Stimulated activated CD8-positive, alpha-beta memory T cell treated with anti-CD3 and anti-CD28 coated beads, Interleukin-12 subunit alpha, Interleukin-12 subunit beta, amount 100 ng/mL, for 4 hours (primary cell): Measurements from ENCODE around the gene BIN1.

Experiments used
- DNase-seq: peaks from one replicate; pipeline ENCODE4 v3.0.0-alpha.2; 2020; ENCODE audit warnings: low read depth

Gene BIN1

GRCh38 chr2:127106991-127107621, at the start of gene BIN1:
TSS of gene BIN1 (minus strand) at chr2:127107154. CDS start at chr2:127106943, 211 bp downstream.
- peak; percentile 53 for DNase-seq

DNA sequence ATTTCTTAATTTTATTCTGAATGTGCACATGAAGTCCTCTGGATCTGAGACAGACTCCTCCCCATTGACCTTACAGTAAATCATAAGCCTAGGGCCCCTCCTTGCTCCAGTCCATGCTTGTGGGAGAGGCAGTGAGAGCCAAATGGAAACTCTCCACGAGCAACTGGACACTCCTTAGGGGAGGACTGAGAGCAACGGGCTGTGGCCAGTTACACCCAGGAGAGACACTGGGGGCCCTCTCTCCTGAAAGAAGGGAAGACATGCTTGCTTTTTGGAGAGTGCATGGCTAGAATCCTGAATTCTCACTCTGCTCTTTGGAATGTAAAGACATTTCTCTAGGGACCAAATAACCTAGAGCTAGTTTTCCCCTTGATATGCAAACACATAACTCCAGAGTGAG, 49.0 kb upstream of the BIN1 start:
- DNase-seq: no peak

GRCh38 chr2:127155028-127155581, 48.2 kb upstream of the BIN1 start:
- no peak for DNase-seq

- no peak for DNase-seq
These were observed 47.4 kb upstream of the BIN1 start for GRCh38 chr2:127154396-127154795.

GRCh38 chr2:127153691-127154158, 46.8 kb upstream of the BIN1 start:
- no peak for DNase-seq

DNA sequence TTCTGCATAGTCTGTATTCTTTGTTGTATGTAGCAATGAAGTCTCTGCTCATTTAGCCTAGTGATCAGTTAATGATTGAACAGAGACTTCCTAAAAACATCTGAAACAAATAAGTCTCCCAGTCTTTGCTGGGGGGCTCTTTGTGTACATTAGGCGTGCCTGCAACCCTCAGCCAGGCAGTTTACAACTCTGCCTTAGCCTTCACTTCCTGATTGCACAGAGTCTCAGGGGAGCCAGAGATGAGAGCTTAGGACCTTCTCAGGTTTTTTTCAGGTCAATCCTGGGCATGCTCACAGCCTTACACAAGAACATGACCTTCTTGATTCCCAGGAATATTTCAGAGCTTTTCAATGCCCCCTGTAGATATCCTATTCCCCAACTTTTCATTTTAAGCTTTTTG, 44.0 kb upstream of the BIN1 start:
- DNase-seq: no peak

DNA sequence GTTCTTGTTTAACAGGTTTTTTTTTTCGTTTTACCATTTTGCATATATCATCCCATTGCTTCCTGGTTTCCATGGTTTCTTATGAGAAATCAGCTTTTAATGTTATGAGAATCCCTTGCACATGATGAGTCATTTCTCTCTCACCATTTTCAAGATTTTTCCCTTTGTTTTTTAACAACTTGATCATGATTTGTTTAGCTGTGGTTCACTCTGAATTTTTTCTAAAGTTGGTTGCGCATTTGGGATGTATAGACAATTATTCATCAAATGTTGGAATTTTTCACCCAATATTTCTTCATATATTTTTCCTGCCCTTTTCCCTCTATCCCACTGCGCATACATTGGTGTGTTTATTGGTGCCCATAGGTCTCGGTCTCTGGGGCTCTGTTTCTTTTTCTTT, 42.4 kb upstream of the BIN1 start:
- DNase-seq: no peak

DNA sequence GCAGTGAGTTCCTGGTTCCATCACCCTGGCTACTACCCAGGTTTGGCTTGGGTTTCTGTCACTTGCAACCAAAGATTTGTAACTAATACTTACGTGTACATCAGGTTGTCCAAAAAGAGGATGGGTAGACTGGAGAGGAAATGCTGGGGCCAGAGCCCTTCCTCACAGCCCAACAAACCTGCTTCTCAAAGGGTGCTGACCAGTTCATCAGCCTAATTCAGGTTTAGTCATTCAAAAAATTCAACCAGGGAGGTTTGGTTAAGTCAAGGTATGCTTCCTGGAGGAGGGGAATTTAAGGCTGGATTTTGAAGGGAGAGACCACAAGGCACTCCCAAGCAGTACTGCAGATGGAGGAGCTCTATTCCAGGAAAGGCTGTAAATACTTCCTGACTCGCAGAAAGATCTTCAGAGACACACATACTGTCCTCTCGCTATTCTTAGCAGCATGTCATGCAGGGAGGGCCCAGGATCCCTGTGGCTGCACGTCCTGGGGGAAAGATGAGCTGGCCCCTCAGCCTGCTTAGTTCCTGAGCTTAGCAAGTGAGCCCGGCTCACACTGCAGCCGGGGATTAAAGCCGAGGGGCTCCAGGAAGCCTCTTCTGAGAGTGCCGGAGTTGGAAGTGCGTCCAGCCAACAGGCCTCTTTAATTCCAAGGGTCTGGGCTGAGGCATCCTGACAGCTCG, 40.0 kb upstream of the BIN1 start:
- no peak for DNase-seq

GRCh38 chr2:127146071-127146725, 39.2 kb upstream of the BIN1 start:
- no peak for DNase-seq

DNA sequence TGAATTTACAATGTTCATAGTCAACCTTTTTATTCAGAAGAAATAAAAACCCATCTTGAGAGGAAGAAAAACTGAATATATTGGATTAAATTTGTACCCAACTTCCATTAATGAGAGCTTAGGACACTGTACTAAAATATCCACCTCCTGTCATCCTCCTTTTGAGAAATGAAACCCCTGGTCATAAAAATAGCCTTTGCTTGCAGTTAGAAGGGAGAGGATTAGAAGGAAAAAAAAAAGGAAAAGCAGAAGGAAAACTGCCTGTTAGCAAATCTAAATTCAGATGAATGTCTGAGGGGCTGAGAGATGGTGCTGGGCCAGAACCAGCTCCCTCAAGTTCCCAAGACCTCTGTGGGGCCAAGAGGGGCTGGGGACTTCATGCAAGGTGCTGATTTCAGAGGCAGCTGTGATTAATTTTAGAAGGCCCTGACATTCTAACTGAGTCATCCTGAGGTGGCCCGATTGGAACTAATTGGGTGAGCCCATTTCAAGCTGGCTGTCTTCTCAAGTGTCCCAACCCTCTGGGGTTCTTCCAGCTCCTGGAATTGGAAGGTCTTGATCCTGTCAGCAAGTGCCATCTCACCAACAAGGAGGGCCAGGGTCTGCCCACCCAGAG, 38.4 kb upstream of the BIN1 start:
- no peak for DNase-seq

GRCh38 chr2:127143841-127144782, 37.2 kb upstream of the BIN1 start:
- no peak for DNase-seq

- no peak for DNase-seq
These were observed 36.0 kb upstream of the BIN1 start for GRCh38 chr2:127142663-127143630.

DNA sequence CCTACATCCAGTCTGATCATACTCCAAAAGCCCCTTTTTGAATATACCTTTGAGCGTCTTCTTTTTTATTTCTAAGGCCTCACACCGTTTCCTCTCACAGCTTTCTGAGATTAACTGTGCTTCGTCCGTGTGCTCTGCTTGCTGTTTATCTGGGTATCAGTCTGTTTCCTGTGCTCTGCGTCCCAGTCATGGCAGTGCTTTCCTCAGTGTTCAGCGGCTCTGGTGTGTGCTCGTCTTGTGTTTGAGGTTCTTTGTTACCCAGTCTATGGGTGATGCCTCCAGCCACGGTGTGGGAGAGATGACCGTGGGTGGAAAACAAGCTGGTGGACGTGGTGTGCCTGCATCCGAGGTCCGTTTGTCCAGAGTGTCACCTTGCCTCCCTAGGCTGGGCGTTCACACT, 33.6 kb upstream of the BIN1 start:
- no peak for DNase-seq

DNA sequence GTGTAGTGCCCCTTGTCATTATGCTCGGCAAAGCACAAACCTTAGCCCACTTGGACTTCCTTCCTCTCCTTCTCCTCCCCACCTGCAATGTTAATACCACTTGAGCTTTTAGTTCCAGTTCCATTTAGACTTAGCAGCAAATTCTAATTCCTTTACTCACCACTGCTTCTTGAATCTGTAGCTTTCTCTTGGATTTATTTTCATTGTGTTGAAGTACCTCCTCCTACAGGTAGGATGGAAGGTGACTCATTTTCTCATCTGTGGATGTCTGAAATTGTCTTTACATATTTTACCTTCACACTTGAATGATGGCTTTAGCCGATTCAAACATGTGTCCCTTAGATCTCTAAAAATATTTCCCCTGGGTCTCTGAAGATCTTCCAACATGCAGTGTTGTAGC, 32.8 kb upstream of the BIN1 start:
- DNase-seq: no peak

DNA sequence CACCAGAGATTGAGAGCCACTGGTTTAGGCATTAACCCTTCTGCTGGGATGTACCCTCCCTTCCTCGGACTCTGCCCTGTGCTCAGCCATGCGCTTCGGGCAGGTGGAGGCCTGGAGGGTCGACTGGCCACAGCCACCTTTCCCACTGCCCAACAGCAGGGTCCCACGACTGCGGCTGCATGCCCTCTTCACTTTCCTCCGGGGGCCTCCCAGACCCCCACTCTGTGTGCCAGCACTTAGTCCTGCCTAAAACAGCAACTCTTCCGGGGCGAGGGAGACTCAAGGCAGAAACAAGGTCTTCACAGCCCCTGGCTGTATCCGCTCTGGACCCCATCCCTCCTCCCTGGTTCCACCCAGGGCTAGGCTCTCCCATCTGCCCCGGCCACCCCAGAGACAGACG, 31.3 kb upstream of the BIN1 start:
- DNase-seq: no peak

DNA sequence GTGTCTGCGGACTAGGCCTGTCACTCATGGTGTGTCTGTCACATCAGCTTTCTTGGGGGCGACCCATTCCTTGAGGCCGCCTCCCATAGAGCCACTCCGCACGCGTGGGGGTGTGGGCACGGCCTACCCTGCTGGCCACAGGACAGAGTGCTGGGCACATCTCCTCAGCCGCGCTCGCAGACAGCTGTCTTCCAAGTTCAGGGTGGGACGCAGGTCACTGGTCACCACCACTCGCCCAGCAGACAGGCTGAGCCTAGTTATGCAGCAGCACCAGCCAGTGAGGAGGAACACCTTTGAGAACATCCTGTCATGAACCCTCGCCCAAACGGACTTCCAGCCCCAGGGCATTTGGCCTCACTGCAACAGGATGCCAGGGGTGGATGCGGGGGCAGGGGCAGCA, 30.8 kb upstream of the BIN1 start:
- no peak for DNase-seq

DNA sequence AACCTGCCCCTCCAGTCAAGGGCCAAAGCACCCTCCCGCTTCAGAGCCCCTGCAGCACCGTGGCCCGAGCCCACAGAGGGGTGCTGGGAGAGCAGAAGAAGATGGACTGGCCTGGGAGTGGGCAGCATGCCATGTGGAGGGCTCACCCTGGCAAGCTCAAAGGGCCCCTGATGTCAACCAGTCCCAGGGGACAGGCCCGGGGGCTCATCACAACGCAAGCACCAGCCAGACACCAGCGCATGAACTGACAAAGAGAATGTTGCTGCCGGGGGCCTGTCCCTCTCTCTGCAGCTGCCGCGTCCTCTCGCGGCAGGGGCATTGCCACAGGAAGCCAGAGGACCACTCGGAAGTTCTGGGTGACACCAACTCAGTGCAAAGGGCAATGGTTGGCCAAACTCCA, 30.3 kb upstream of the BIN1 start:
- DNase-seq: no peak

DNA sequence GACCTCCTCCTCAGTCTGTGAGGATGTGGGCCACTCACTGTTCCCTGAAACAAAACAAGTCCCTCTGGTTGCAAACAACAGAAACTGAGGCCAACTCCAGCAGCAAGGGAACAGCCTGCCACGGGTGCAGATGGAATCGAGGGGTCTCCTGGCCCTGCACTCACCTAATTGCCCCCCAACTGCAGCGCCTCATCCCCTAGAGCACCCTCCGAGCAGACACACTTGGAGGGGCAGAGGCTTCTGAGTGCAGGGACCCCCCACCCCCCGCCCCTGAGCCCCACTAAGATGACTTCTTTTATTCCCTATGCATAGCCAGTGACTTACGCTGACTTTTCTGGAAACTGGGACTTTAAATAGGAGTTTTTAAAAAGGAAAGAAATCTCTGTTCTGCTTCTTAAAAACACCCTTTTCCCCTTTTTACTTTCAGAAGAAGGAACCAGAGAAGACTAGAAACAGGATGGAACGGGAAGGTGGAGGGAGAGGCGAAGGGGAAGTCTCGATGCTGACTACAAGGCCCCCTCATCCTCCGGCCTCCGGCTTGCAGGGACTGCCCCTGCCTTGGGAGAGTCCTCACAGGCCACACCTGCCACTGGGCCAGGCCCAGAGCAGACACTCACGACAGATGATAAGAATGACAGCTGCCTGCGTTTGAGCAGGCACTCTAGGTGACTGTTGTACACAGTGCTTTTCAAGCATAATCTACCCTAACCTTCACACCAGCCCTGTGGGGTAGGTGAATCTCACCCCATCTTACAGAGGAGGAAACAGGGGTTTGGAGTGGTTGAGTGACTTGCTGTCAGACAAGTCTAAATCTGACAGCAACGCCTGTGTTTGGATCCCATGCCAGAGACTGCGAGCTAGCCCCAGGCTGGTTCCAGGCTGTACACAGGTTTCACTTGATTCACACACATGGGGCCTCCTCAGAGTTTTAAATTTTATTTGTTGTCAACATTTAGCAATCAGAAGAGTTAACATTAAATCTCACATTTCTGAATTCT, 28.2 kb upstream of the BIN1 start:
- no peak for DNase-seq

GRCh38 chr2:127134235-127134634, 27.3 kb upstream of the BIN1 start:
- no peak for DNase-seq
